ENCODE results near the gene NSF. TPM values are rescaled to one million over a fixed set of nuclear protein-coding genes. Genes with fewer than 3 reads are reported as not detected.

Gene NSF
- polyA plus RNA-seq, 2 of the 4 experiments (the other 2 are of a cell fraction) = 30.1 to 63.1 TPM

GRCh38 chr17:46720408-46720807, 129.9 kb downstream of the NSF start:
- Histone ChIP-seq H3K4me3 (no peak overlapping the region), H3K4me2 (no peak overlapping the region), H3K4me1 (no peaks in the 10 kb centered on the region), H3K27ac (no peak overlapping the region), H3K9me3 (no peaks in the 10 kb centered on the region)
- ATAC-seq (no peak), DNase-seq (ENCODE audit: low read depth in 1 of 2, low spot score in 1 of 2) (no peak), FAIRE-seq (no peak)
- TF ChIP-seq TFCP2L1 (CRISPR knock-in tag; IDR thresholded peaks at IDR 0.05) (no peak), SREBF2 (IDR thresholded peaks at IDR 0.05) (no peak), ZC3H11A (IDR thresholded peaks at IDR 0.05) (no peak), HOXA7 (CRISPR knock-in tag; IDR thresholded peaks at IDR 0.05) (no peak), MYC (IDR thresholded peaks at IDR 0.05; ENCODE audit: borderline replicate concordance, low read length) (no peak), EHF (CRISPR knock-in tag; IDR thresholded peaks at IDR 0.05) (no peak), HDAC2 (IDR thresholded peaks at IDR 0.05) (no peak), BCL3 (IDR thresholded peaks at IDR 0.05) (no peak), EHMT2 (IDR thresholded peaks at IDR 0.05; ENCODE audit: low read depth) (no peak), KDM1A (IDR thresholded peaks at IDR 0.05; ENCODE audit: low read depth) (no peak), FOXS1 (CRISPR knock-in tag; IDR thresholded peaks at IDR 0.05) (no peak), PBX3 (IDR thresholded peaks at IDR 0.05) (no peak), CEBPB (IDR thresholded peaks at IDR 0.05) (no peak), ATOH8 (CRISPR knock-in tag; IDR thresholded peaks at IDR 0.05; ENCODE audit: low read depth) (no peak), USF2 (IDR thresholded peaks at IDR 0.05) (no peak), GATA3 (IDR thresholded peaks at IDR 0.05; ENCODE audit: borderline replicate concordance) (no peak)
- TF ChIP-seq, protein P1, sequence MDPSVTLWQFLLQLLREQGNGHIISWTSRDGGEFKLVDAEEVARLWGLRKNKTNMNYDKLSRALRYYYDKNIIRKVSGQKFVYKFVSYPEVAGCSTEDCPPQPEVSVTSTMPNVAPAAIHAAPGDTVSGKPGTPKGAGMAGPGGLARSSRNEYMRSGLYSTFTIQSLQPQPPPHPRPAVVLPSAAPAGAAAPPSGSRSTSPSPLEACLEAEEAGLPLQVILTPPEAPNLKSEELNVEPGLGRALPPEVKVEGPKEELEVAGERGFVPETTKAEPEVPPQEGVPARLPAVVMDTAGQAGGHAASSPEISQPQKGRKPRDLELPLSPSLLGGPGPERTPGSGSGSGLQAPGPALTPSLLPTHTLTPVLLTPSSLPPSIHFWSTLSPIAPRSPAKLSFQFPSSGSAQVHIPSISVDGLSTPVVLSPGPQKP (IDR thresholded peaks at IDR 0.05; ENCODE audit: low read depth, low read length) = no peak
- 65% methylated on average over 5 of the region's 5 CpGs for WGBS (ENCODE audit: missing lambda C conversion rate)
- ChIA-PET POLR2A (no interaction called here), CTCF (interaction anchor here (1.0 to 1.3 kb wide), 5 partner anchors 11 to 62 kb away, joined by 3 to 6 read pairs (median 3); no protein-coding TSS in a partner anchor)

- WGBS (ENCODE audit: missing lambda C conversion rate) = 67% methylated on average over 7 of the region's 7 CpGs
- no peak for DNase-seq (ENCODE audit: low read depth in 1 of 2, low spot score in 1 of 2)
- no peak for ATAC-seq
- Histone ChIP-seq H3K4me3 (no peak overlapping the region), H3K4me2 (no peak overlapping the region), H3K27ac (no peak overlapping the region), H3K9me3 (no peaks in the 10 kb centered on the region), H3K4me1 (peaks cover 12% of the 10 kb centered on the region; the same call in 2 of the 3 replicates)
- ChIA-PET POLR2A (no interaction called here), CTCF (interaction anchor here (0.7 kb wide), 1 partner anchor 16 kb away, joined by 3 read pairs; no protein-coding TSS in a partner anchor)
- TF ChIP-seq EP300 (IDR thresholded peaks at IDR 0.05) = no peak
- peak; percentile 65 for FAIRE-seq
These were observed 132.3 kb downstream of the NSF start for GRCh38 chr17:46722662-46723285.

- Histone ChIP-seq H3K27ac (no peak overlapping the region), H3K4me2 (no peak overlapping the region), H3K9me3 (no peaks in the 10 kb centered on the region), H3K4me3 (no peak overlapping the region), H3K4me1 (peaks cover 18% of the 10 kb centered on the region; the same call in 2 of the 3 replicates)
- no peak for TF ChIP-seq SREBF2 (IDR thresholded peaks at IDR 0.05)
- FAIRE-seq = no peak
- ATAC-seq = no peak
- WGBS (ENCODE audit: missing lambda C conversion rate) = 77% methylated on average over 3 of the region's 3 CpGs
- POLR2A ChIA-PET = no interaction called here
- no peak for DNase-seq (ENCODE audit: low read depth in 1 of 2, low spot score in 1 of 2)
- CTCF ChIA-PET = interaction anchor here (0.7 to 1.8 kb wide), 6 partner anchors 10 to 87 kb away, joined by 3 to 6 read pairs (median 3); no protein-coding TSS in a partner anchor
These were observed 135.7 kb downstream of the NSF start for GRCh38 chr17:46726206-46726605.
